Measurements from ENCODE around the gene ZNF287.

DNA sequence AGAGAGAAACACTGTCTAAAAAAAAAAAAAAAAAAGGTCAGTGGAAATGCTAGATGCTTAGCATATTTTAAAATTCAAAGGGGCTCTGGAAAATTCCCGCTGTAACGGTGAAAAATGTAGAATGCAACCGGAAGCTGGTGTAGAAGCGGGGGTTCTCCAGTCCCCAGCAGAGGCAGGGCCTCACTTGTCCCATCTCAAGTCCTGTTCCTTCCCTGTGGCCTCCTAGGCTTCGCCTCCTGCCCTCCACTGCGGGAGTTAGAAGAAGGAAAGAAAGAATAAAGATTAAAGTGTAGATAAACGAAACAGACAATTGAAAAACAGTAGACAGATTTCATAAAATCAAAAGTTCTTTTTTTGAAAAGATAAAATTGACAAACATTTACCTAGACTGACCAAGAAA is 14.8 kb upstream of the ZNF287 start:
- no peak for TF ChIP-seq EZH2 (IDR thresholded peaks at IDR 0.05; ENCODE audit: borderline replicate concordance, low read depth, low read length, poor library complexity, severe bottlenecking)
- TF ChIP-seq, protein P1, sequence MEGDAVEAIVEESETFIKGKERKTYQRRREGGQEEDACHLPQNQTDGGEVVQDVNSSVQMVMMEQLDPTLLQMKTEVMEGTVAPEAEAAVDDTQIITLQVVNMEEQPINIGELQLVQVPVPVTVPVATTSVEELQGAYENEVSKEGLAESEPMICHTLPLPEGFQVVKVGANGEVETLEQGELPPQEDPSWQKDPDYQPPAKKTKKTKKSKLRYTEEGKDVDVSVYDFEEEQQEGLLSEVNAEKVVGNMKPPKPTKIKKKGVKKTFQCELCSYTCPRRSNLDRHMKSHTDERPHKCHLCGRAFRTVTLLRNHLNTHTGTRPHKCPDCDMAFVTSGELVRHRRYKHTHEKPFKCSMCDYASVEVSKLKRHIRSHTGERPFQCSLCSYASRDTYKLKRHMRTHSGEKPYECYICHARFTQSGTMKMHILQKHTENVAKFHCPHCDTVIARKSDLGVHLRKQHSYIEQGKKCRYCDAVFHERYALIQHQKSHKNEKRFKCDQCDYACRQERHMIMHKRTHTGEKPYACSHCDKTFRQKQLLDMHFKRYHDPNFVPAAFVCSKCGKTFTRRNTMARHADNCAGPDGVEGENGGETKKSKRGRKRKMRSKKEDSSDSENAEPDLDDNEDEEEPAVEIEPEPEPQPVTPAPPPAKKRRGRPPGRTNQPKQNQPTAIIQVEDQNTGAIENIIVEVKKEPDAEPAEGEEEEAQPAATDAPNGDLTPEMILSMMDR (conservative IDR thresholded peaks at IDR 0.05; ENCODE audit: low read depth, low read length), result no peak

Measured in A673 (cell line).